ENCODE results near the gene GLMP. TPM values are rescaled to one million over a fixed set of nuclear protein-coding genes. Genes with fewer than 3 reads are reported as not detected.

GLMP gene
- total RNA-seq, 2 donors from 2014 or later: 16.5 to 24.4 TPM

DNA sequence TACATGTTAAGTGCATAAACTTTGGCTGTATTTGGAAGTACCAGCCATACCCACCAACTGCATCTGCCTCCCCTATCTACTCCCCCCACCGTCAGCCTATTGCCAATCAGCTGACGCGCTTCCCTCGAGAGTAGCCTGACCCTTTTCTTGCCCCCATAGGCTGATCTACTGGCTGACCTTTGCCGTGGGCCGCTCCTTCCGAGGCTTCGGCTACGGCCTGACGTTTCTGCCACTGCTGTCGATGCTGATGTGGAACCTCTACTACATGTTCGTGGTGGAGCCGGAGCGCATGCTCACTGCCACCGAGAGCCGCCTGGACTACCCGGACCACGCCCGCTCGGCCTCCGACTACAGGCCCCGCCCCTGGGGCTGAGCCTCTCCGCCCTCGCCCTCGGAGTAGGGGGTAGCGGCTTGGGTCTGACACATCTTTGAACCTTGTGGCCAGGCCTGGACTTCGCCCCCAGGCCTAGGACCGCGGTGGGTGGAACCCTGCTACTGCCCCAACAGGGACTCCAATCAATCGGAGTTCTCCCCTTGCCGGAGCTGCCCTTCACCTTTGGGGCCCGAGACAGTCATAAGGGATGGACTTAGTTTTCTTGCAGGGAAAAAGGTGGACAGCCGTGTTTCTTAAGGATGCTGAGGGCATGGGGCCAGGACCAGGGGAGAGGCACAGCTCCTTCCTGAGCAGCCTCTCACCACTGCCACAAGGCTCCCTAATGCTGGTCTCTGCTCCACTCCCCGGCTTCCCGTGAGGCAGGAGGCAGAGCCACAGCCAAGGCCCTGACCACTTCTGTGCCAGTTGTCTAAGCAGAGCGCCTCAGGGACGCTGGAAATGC, 4.0 kb downstream of the GLMP start:
- Histone ChIP-seq H3K9me3 (no peaks in the 10 kb centered on the region), H3K27me3 (no peaks in the 10 kb centered on the region), H3K27ac (peak overlapping the region; percentile 23 to 72 (median 62)), H3K4me1 (peaks cover 28% of the 10 kb centered on the region), H3K4me3 (peak overlapping the region in 1 of 2 donors; percentile 10), H3K36me3 (replicated peaks in 1 of 2; ENCODE audit: insufficient read depth in 1 of 2, low read depth in 2 of 2) (no peaks in the 10 kb centered on the region)
- TF ChIP-seq CTCF (IDR thresholded peaks at IDR 0.05) (no peak), POLR2A (IDR thresholded peaks at IDR 0.05) (peak; percentile 33 to 75 (median 68))
- DNase-seq: peak; percentile 85 to 96 (median 94)
- ATAC-seq: peak; percentile 93
- 11 to 12% methylated on average over 13 to 37 of the region's 37 CpGs for WGBS, 2 donors
- intact Hi-C loops (cut with DNase I): no loop called here

GRCh38 chr1:156289857-156290256, 5.6 kb downstream of the GLMP start:
- H3K4me1 ChIP-seq: peaks cover 23% of the 10 kb centered on the region
- no peak for TF ChIP-seq CTCF (IDR thresholded peaks at IDR 0.05)
- TF ChIP-seq POLR2A (IDR thresholded peaks at IDR 0.05): no peak
- H3K27me3 ChIP-seq: no peaks in the 10 kb centered on the region
- no peaks in the 10 kb centered on the region for H3K36me3 ChIP-seq (replicated peaks in 1 of 2; ENCODE audit: insufficient read depth in 1 of 2, low read depth in 2 of 2)
- intact Hi-C loops (cut with DNase I): no loop called here
- H3K4me3 ChIP-seq: no peak overlapping the region
- ATAC-seq (no peak), DNase-seq (no peak)
- H3K27ac ChIP-seq: no peak overlapping the region
- H3K9me3 ChIP-seq: no peaks in the 10 kb centered on the region

GRCh38 chr1:156286061-156286460, 9.4 kb downstream of the GLMP start:
- Histone ChIP-seq H3K4me1 (peaks cover 27% of the 10 kb centered on the region), H3K36me3 (replicated peaks in 1 of 2; ENCODE audit: insufficient read depth in 1 of 2, low read depth in 2 of 2) (no peaks in the 10 kb centered on the region), H3K27me3 (no peaks in the 10 kb centered on the region), H3K27ac (no peak overlapping the region), H3K9me3 (no peaks in the 10 kb centered on the region), H3K4me3 (no peak overlapping the region)
- DNase-seq (no peak), ATAC-seq (no peak)
- 93 to 95% methylated on average over 8 of the region's 8 CpGs for WGBS, 2 donors
- TF ChIP-seq CTCF (IDR thresholded peaks at IDR 0.05) (no peak), POLR2A (IDR thresholded peaks at IDR 0.05) (no peak)
- intact Hi-C loops (cut with DNase I): no loop called here

DNA sequence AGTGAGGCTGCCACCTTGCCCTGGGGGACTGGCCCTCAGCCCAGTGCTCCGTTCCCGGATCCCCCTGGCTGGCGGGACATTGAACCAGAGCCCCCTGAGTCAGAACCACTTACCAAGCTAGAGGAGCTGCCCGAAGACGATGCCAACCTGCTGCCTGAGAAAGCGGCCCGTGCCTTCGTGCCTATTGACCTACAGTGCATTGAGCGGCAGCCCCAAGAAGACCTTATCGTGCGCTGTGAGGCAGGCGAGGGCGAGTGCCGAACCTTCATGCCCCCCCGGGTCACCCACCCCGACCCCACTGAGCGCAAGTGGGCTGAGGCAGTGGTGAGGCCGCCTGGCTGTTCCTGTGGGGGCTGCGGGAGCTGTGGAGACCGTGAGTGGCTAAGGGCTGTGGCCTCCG, 10.0 kb downstream of the GLMP start:
- DNase-seq (no peak), ATAC-seq (no peak)
- intact Hi-C loops (cut with DNase I): no loop called here
- Histone ChIP-seq H3K27me3 (no peaks in the 10 kb centered on the region), H3K9me3 (no peaks in the 10 kb centered on the region), H3K27ac (no peak overlapping the region), H3K36me3 (replicated peaks in 1 of 2; ENCODE audit: insufficient read depth in 1 of 2, low read depth in 2 of 2) (no peaks in the 10 kb centered on the region), H3K4me3 (no peak overlapping the region), H3K4me1 (peaks cover 25% of the 10 kb centered on the region)
- TF ChIP-seq CTCF (IDR thresholded peaks at IDR 0.05) (no peak), POLR2A (IDR thresholded peaks at IDR 0.05) (no peak)
- 91 to 100% methylated on average over 1 to 16 of the region's 21 CpGs for WGBS, 2 donors

- H3K4me3 ChIP-seq: no peak overlapping the region
- H3K27me3 ChIP-seq: no peaks in the 10 kb centered on the region
- no peak for DNase-seq
- TF ChIP-seq CTCF (IDR thresholded peaks at IDR 0.05) (no peak), POLR2A (IDR thresholded peaks at IDR 0.05) (no peak)
- ATAC-seq: no peak
- intact Hi-C loops (cut with DNase I): no loop called here
- H3K9me3 ChIP-seq: no peaks in the 10 kb centered on the region
- no peak overlapping the region for H3K27ac ChIP-seq
- H3K4me1 ChIP-seq: peaks cover 25% of the 10 kb centered on the region
- H3K36me3 ChIP-seq (replicated peaks in 1 of 2; ENCODE audit: insufficient read depth in 1 of 2, low read depth in 2 of 2): no peaks in the 10 kb centered on the region
- WGBS, 2 donors: 59 to 82% methylated on average over 4 of the region's 4 CpGs
These were observed 10.7 kb downstream of the GLMP start for GRCh38 chr1:156284757-156285156.
